Heart left ventricle (tissue), 16 donors: ENCODE data around the gene RLBP1. TPM values are rescaled to one million over a fixed set of nuclear protein-coding genes. Genes with fewer than 3 reads are reported as not detected.

Experiments used
- ATAC-seq, 4 donors: fragments of 200-7000 bp; cut with Tn5 transposase; one replicate each; pipeline ENCODE4 v1.9.1; 2020 to 2022; ENCODE audit warnings: moderate library complexity in 4 of 4, mild to moderate bottlenecking in 3 of 4, moderate number of reproducible peaks in 1 of 4
- DNase-seq, 5 donors: peaks; one replicate each; pipeline ENCODE4 v3.0.0-alpha.2; 2020
- H3K27ac ChIP-seq, 12 donors: fragments of 200-600 bp; sonication (generic) in 4 of 12; one replicate each; pipeline versions ENCODE4 v1.5.0 to v1.8.0; 2016 to 2022; ENCODE audit warnings: mild to moderate bottlenecking in 2 of 12
- H3K27me3 ChIP-seq, 9 donors: fragments of 200-600 bp; sonication (generic) in 2 of 9; one replicate each; pipeline versions ENCODE4 v1.5.1 to v1.8.0; 2016 to 2022; ENCODE audit warnings: mild to moderate bottlenecking in 3 of 9
- H3K36me3 ChIP-seq, 9 donors: fragments of 200-600 bp; sonication (generic) in 2 of 9; one replicate each; pipeline versions ENCODE4 v1.5.0 to v1.8.0; 2018 to 2022; ENCODE audit warnings: mild to moderate bottlenecking in 2 of 9
- H3K4me1 ChIP-seq, 12 donors: fragments of 200-600 bp; sonication (generic) in 4 of 12; one replicate each; pipeline versions ENCODE4 v1.5.0 to v1.8.0; 2016 to 2022; ENCODE audit warnings: mild to moderate bottlenecking in 3 of 12
- H3K4me3 ChIP-seq, 12 donors: fragments of 200-600 bp; sonication (generic) in 4 of 12; one replicate each; pipeline versions ENCODE4 v1.5.0 to v1.8.0; 2017 to 2022; ENCODE audit warnings: mild to moderate bottlenecking in 9 of 12, moderate library complexity in 4 of 12
- H3K9me3 ChIP-seq, 12 donors: fragments of 200-600 bp; sonication (generic) in 4 of 12; one replicate each; pipeline versions ENCODE4 v1.5.0 to v1.8.0; 2016 to 2022; ENCODE audit warnings: mild to moderate bottlenecking in 1 of 12
- POLR2A ChIP-seq, 2 donors: fragments of 450-650 bp; IDR thresholded peaks; one replicate each; pipeline ENCODE4 v1.6.1; 2017; ENCODE audit warnings: antibody characterized with exemption in 2 of 2, mild to moderate bottlenecking in 2 of 2, moderate library complexity in 2 of 2
- WGBS, 4 donors: extraction: QIAGEN DNeasy Blood & Tissue Kit in 2 of 4; methylation state at CpG; one replicate each; pipeline versions ENCODE4 v1.1.5 to v1.1.7; 2013 to 2018; 5-methylcytosine and 5-hydroxymethylcytosine counted together
- intact Hi-C, 10 donors: fragments of 100-400 bp; cut with DNase I; formaldehyde crosslinking; loops; one replicate each; pipeline versions ENCODE4 v1.11.1 to v1.14.2; 2022
- polyA plus RNA-seq, 2 donors: library from polyadenylated mRNA; stranded (reverse); fragments of 200-250 nt; gene quantifications; one replicate each; pipeline ENCODE4 v1.2.3, GENCODE V29; 2013
- total RNA-seq, 9 donors: library from RNA; depleted of rRNA in 2 of 9; stranded (reverse); fragments of >200 nt in 2 of 9; fragmentation: NEBNext Ultra II Directional in 3 of 9; extraction: Animal tissue kit (Norgen Biotek cat#: 25700) in 3 of 9; gene quantifications; one replicate each; pipeline versions ENCODE4 v1.1.0 to v1.2.4, GENCODE V29; 2016 to 2023
- TF ChIP-seq, protein P1 (sequence below), 12 donors: fragments of 200-600 bp; sonication (generic) in 4 of 12; IDR thresholded peaks; one replicate each; pipeline versions ENCODE4 v1.5.0 to v1.8.0; 2018 to 2022; ENCODE audit warnings: antibody characterized with exemption in 12 of 12, mild to moderate bottlenecking in 5 of 12
- donor health status: ischemic (EF 13 %, LVEDD 7.1; RV severe dilation, severe dysfunction).
- donor health status: healthy with polysubstance abuse.
- donor health status: DM: no; HTN: yes; CAD: no.
- donor health status: DM: no; HTN: no; CAD: no.
- donor health status: ischemic (EF 25% LVEDD 6.9; RV normal size, moderate dysfunction).
- donor health status: ischemic (EF 25% LVEDD 5.7; RV mildly dilated, moderate dysfunction).
- donor health status: healthy.
- donor health status: DM: yes; HTN: yes; CAD: no.
- donor health status: ischemic (EF 35%, LVEDD 5.7; RV mildly dilated, moderate dysfunction).
- donor health status: nonischemic (EF 11% LVEDD 7.7; RV severe dilation, severe dysfunction).
- donor health status: DM: yes; HTN: yes; CAD: no.
- donor health status: PGD.
- donor health status: ischemic (EF 29% LVEDD 5.4; RV normal size, mild dysfunction).
- donor health status: nonischemic (EF 23%, LVEDD 6.1; RV moderate dilation, normal function).

The RLBP1 gene
- total and polyA plus RNA-seq, 11 donors, result not detected

DNA sequence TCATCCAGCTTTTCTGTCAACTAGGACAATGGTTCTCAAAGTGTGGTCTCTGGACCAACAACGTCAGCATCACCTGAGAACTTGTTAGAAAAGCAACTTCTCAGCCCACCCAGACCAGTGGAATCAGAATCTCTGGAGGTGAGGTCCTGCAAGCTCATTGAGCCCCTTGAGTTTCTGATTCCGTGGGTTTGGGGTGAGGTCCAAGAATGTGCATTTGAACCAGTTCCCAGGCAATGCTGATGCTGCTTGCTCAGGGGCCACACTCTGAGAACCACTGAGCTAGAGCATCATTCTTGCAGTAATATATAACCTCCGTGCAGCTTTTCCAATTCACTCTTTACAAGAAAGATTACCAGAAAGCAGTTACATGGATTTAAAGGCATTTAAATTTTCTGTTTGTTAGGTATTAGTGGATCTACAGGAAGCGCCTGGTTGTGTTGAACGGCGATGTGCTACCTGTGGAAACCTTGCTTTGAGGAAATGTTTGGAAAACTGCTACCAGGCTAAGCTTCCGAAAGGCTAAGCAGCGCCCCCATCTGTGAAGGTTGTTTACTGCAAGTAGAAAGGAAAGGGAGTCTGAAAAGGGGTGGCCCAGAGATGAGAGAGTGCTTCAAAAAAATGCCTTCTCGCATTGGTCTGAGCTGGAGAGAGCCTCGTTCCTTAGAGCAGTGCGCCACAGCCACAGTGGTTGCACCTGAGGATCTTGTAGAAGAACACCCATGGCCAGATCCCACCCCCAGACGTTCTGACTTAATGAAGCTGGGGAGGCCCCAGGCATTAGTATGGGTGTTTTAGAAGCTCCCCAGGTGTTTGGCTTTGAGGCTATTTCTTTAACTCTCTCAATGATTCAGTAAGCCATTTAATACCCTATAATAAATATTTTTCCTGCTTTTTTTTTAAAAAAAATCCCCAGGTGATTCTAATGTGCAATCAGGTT, 50.0 kb downstream of the RLBP1 start:
- no peak for ATAC-seq

GRCh38 chr15:89170364-89170763, 51.0 kb downstream of the RLBP1 start:
- intact Hi-C loops, result loop anchor here in 7 of 10 donors (5.0 to 10.0 kb wide), 5 partner anchors 33 to 276 kb away; partner anchors contain the start of genes HAPLN3 (in 3 of the 7) and ABHD2 (in 1 of the 7)
- TF ChIP-seq POLR2A (IDR thresholded peaks at IDR 0.05), result no peak
- TF ChIP-seq, protein P1, sequence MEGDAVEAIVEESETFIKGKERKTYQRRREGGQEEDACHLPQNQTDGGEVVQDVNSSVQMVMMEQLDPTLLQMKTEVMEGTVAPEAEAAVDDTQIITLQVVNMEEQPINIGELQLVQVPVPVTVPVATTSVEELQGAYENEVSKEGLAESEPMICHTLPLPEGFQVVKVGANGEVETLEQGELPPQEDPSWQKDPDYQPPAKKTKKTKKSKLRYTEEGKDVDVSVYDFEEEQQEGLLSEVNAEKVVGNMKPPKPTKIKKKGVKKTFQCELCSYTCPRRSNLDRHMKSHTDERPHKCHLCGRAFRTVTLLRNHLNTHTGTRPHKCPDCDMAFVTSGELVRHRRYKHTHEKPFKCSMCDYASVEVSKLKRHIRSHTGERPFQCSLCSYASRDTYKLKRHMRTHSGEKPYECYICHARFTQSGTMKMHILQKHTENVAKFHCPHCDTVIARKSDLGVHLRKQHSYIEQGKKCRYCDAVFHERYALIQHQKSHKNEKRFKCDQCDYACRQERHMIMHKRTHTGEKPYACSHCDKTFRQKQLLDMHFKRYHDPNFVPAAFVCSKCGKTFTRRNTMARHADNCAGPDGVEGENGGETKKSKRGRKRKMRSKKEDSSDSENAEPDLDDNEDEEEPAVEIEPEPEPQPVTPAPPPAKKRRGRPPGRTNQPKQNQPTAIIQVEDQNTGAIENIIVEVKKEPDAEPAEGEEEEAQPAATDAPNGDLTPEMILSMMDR (IDR thresholded peaks at IDR 0.05), result no peak
- Histone ChIP-seq H3K27ac (no peak overlapping the region), H3K9me3 (no peaks in the 10 kb centered on the region), H3K27me3 (no peaks in the 10 kb centered on the region), H3K36me3 (peaks cover 0 to 36% (median 15%) of the 10 kb centered on the region in 9 donors), H3K4me1 (peaks cover 3 to 64% (median 38%) of the 10 kb centered on the region in 12 donors), H3K4me3 (no peak overlapping the region)
- no peak for ATAC-seq
- DNase-seq, result no peak
- 90 to 100% (median 99%) methylated on average over 3 of the region's 3 CpGs for WGBS, 4 donors

More for the DNA sequence above, 50.0 kb downstream of the RLBP1 start:
- Histone ChIP-seq H3K9me3 (no peaks in the 10 kb centered on the region), H3K4me3 (no peak overlapping the region), H3K27me3 (no peaks in the 10 kb centered on the region), H3K36me3 (peaks cover 2 to 47% (median 26%) of the 10 kb centered on the region in 9 donors), H3K27ac (no peak overlapping the region), H3K4me1 (peaks cover 3 to 54% (median 29%) of the 10 kb centered on the region in 12 donors)
- no peak for TF ChIP-seq POLR2A (IDR thresholded peaks at IDR 0.05)
- TF ChIP-seq, protein P1 (IDR thresholded peaks at IDR 0.05), result peak; percentile 39 to 72 (median 62)
- intact Hi-C loops, result loop anchor here in 7 of 10 donors (5.0 to 10.0 kb wide), 5 partner anchors 34 to 277 kb away; partner anchors contain the start of genes HAPLN3 (in 3 of the 7) and ABHD2 (in 1 of the 7)
- 60 to 65% (median 63%) methylated on average over 12 of the region's 12 CpGs for WGBS, 4 donors
- DNase-seq, result peak in 3 of 5 donors; percentile 41 to 43 (median 42)

DNA sequence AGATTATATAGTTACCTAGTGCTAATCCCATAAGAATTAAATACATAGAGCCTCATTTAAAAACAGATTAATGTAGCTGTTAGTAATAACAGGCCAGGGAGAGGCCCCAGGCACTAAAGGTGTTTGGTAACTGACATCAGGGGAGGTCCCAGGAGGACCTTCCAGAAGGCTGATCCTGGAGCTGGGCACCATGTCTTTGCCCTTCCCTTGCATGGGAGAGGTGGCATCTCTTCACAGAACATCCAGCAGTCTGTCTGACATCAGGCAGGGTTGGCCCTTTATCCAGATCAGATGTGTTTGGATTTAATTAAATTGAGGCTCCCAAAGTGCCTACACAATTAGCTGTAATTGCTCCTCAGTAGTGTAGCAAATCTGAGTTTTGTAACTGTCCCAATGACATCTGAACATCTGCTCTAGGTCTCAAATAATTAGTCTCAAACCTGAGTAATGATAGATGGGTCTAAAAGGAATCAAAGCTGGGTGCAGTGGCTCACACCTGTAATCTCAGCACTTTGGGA, 53.0 kb downstream of the RLBP1 start:
- H3K36me3 ChIP-seq, result peaks cover 0 to 38% (median 12%) of the 10 kb centered on the region in 9 donors
- intact Hi-C loops, result loop anchor here in 1 of 10 donors (5.0 kb wide), 1 partner anchor 36 kb away; no protein-coding TSS in a partner anchor
- no peak overlapping the region for H3K4me3 ChIP-seq
- TF ChIP-seq, protein P1 (IDR thresholded peaks at IDR 0.05), result no peak
- no peak for TF ChIP-seq POLR2A (IDR thresholded peaks at IDR 0.05)
- no peaks in the 10 kb centered on the region for H3K9me3 ChIP-seq
- no peak for ATAC-seq
- peak overlapping the region in 11 of 12 donors; percentile 8 to 81 (median 54) for H3K27ac ChIP-seq
- peaks cover 3 to 63% (median 40%) of the 10 kb centered on the region in 12 donors for H3K4me1 ChIP-seq
- DNase-seq, result no peak
- H3K27me3 ChIP-seq, result no peaks in the 10 kb centered on the region
